Measurements from ENCODE around the gene VCL. TPM values are rescaled to one million over a fixed set of nuclear protein-coding genes. Genes with fewer than 3 reads are reported as not detected.

VCL gene
- polyA plus RNA-seq, 1 donor from 2014 or later: 11.2 TPM

- no peak overlapping the region for H3K4me3 ChIP-seq (ENCODE audit: low read length)
- H3K9ac ChIP-seq (ENCODE audit: low read length): no peak overlapping the region
- no peak overlapping the region for H3K4me2 ChIP-seq (ENCODE audit: low read length)
- no peaks in the 10 kb centered on the region for H3K79me2 ChIP-seq (replicated peaks; ENCODE audit: insufficient read depth, low read length)
- TF ChIP-seq EP300 (conservative IDR thresholded peaks at IDR 0.05; ENCODE audit: poor library complexity, severe bottlenecking) (no peak), TAF1 (IDR thresholded peaks at IDR 0.05; ENCODE audit: low read depth) (no peak), RAD21 (conservative IDR thresholded peaks at IDR 0.05) (no peak), MXI1 (conservative IDR thresholded peaks at IDR 0.05; ENCODE audit: poor library complexity, severe bottlenecking) (no peak), POLR2AphosphoS5 (IDR thresholded peaks at IDR 0.05) (no peak), EZH2 (IDR thresholded peaks at IDR 0.05; ENCODE audit: borderline replicate concordance, insufficient read depth, low read length, poor library complexity, severe bottlenecking) (no peak), SMC3 (conservative IDR thresholded peaks at IDR 0.05; ENCODE audit: poor library complexity) (no peak)
- TF ChIP-seq, protein P1, sequence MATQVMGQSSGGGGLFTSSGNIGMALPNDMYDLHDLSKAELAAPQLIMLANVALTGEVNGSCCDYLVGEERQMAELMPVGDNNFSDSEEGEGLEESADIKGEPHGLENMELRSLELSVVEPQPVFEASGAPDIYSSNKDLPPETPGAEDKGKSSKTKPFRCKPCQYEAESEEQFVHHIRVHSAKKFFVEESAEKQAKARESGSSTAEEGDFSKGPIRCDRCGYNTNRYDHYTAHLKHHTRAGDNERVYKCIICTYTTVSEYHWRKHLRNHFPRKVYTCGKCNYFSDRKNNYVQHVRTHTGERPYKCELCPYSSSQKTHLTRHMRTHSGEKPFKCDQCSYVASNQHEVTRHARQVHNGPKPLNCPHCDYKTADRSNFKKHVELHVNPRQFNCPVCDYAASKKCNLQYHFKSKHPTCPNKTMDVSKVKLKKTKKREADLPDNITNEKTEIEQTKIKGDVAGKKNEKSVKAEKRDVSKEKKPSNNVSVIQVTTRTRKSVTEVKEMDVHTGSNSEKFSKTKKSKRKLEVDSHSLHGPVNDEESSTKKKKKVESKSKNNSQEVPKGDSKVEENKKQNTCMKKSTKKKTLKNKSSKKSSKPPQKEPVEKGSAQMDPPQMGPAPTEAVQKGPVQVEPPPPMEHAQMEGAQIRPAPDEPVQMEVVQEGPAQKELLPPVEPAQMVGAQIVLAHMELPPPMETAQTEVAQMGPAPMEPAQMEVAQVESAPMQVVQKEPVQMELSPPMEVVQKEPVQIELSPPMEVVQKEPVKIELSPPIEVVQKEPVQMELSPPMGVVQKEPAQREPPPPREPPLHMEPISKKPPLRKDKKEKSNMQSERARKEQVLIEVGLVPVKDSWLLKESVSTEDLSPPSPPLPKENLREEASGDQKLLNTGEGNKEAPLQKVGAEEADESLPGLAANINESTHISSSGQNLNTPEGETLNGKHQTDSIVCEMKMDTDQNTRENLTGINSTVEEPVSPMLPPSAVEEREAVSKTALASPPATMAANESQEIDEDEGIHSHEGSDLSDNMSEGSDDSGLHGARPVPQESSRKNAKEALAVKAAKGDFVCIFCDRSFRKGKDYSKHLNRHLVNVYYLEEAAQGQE (IDR thresholded peaks at IDR 0.05; ENCODE audit: borderline replicate concordance): no peak
- TF ChIP-seq, protein P2, sequence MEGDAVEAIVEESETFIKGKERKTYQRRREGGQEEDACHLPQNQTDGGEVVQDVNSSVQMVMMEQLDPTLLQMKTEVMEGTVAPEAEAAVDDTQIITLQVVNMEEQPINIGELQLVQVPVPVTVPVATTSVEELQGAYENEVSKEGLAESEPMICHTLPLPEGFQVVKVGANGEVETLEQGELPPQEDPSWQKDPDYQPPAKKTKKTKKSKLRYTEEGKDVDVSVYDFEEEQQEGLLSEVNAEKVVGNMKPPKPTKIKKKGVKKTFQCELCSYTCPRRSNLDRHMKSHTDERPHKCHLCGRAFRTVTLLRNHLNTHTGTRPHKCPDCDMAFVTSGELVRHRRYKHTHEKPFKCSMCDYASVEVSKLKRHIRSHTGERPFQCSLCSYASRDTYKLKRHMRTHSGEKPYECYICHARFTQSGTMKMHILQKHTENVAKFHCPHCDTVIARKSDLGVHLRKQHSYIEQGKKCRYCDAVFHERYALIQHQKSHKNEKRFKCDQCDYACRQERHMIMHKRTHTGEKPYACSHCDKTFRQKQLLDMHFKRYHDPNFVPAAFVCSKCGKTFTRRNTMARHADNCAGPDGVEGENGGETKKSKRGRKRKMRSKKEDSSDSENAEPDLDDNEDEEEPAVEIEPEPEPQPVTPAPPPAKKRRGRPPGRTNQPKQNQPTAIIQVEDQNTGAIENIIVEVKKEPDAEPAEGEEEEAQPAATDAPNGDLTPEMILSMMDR (IDR thresholded peaks at IDR 0.05; ENCODE audit: poor library complexity, severe bottlenecking): no peak
- H3K36me3 ChIP-seq (ENCODE audit: insufficient read depth, low read length): no peaks in the 10 kb centered on the region
- H4K20me1 ChIP-seq (ENCODE audit: insufficient read depth): no peaks in the 10 kb centered on the region
- H3K9me2 ChIP-seq (ENCODE audit: insufficient read depth, low read length): no peaks in the 10 kb centered on the region
- no peaks in the 10 kb centered on the region for H3F3A ChIP-seq (ENCODE audit: insufficient read depth, low read length, poor library complexity, severe bottlenecking)
- H2AFZ ChIP-seq (ENCODE audit: low read depth, low read length): no peak overlapping the region
- no peaks in the 10 kb centered on the region for H3K27me3 ChIP-seq (ENCODE audit: insufficient read depth, low read depth, low read length)
- no peaks in the 10 kb centered on the region for H3K9me3 ChIP-seq (ENCODE audit: low read length)
- H3K27ac ChIP-seq (ENCODE audit: low read length): no peak overlapping the region
Observed at GRCh38 chr10:74056050-74056818, 58.3 kb downstream of the VCL start.

DNA sequence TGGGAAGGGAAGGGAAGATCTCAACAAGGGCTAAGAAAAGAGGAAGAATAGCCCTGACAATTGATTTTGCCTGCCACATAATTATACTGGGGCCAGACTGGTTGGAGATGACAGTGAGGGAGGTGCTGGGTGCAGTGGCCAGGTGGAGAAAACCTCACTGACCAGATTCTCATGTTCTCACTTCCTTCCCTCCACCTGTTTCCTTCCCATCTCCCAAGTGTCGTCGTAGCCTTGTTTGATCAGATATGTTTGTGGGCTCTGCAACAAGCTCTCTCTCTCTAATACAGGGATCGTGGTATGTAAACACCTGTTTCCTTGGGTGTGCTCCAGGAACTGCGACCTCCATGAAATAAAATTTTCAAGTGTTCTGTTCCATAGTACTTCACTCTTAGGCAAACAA is 60.2 kb downstream of the VCL start:
- Histone ChIP-seq H4K20me1 (ENCODE audit: insufficient read depth) (no peaks in the 10 kb centered on the region), H3K9me3 (ENCODE audit: low read length) (no peaks in the 10 kb centered on the region)

More for the DNA sequence above, 60.2 kb downstream of the VCL start:
- no peak overlapping the region for H2AFZ ChIP-seq (ENCODE audit: low read depth, low read length)
- H3K4me2 ChIP-seq (ENCODE audit: low read length): no peak overlapping the region
- no peak overlapping the region for H3K4me3 ChIP-seq (ENCODE audit: low read length)
- no peaks in the 10 kb centered on the region for H3K79me2 ChIP-seq (replicated peaks; ENCODE audit: insufficient read depth, low read length)
- H3F3A ChIP-seq (ENCODE audit: insufficient read depth, low read length, poor library complexity, severe bottlenecking): no peaks in the 10 kb centered on the region
- TF ChIP-seq EP300 (conservative IDR thresholded peaks at IDR 0.05; ENCODE audit: poor library complexity, severe bottlenecking): no peak
- no peak for TF ChIP-seq MXI1 (conservative IDR thresholded peaks at IDR 0.05; ENCODE audit: poor library complexity, severe bottlenecking)
- H3K27me3 ChIP-seq (ENCODE audit: insufficient read depth, low read depth, low read length): no peaks in the 10 kb centered on the region
- H3K9ac ChIP-seq (ENCODE audit: low read length): no peak overlapping the region
- no peak overlapping the region for H3K27ac ChIP-seq (ENCODE audit: low read length)
- no peaks in the 10 kb centered on the region for H3K9me2 ChIP-seq (ENCODE audit: insufficient read depth, low read length)
- H3K36me3 ChIP-seq (ENCODE audit: insufficient read depth, low read length): no peaks in the 10 kb centered on the region
